H1 (cell line): ENCODE measurements around the gene AP2A1. TPM values are rescaled to one million over a fixed set of nuclear protein-coding genes. Genes with fewer than 3 reads are reported as not detected.

ENCODE experiments used
- ATF2 ChIP-seq: IDR thresholded peaks from 2 replicates; pipeline ENCODE4 v1.6.1; 2012; ENCODE audit warnings: low read length, inconsistent platforms
- BACH1 ChIP-seq: IDR thresholded peaks from 2 replicates; pipeline ENCODE4 v1.6.1; 2012; ENCODE audit warnings: low read length, improper control_type of control experiment
- CBX8 ChIP-seq: fragments of 300-800, 300-1000 bp; sonication (generic); IDR thresholded peaks from 2 replicates; pipeline ENCODE4 v1.7.1; 2016; ENCODE audit warnings: low read depth, low read length, borderline replicate concordance
- CHD1 ChIP-seq: IDR thresholded peaks from 2 replicates; pipeline ENCODE4 v1.6.1; 2012; ENCODE audit warnings: low read depth, low read length, improper control_type of control experiment
- EZH2 ChIP-seq: fragments of 200-600 bp; sonication (generic); IDR thresholded peaks from 2 replicates; pipeline ENCODE4 v1.7.1; 2012; ENCODE audit warnings: low read depth, mild to moderate bottlenecking, moderate library complexity, low read length, inconsistent platforms; ENCODE audit not compliant: severe bottlenecking
- GTF2F1 ChIP-seq: IDR thresholded peaks from 2 replicates; pipeline ENCODE4 v1.6.1; 2012; ENCODE audit warnings: low read depth, low read length, improper control_type of control experiment, borderline replicate concordance
- HDAC2 ChIP-seq, 2 experiments: fragments of 300-600 bp in 1 of 2; sonication (generic) in 1 of 2; IDR thresholded peaks; 2 replicates each; pipeline ENCODE4 v1.6.1; 2011 to 2012; ENCODE audit warnings: low read depth in 2 of 2, low read length in 2 of 2, mild to moderate bottlenecking in 2 of 2, moderate library complexity in 2 of 2, borderline replicate concordance in 1 of 2, inconsistent platforms in 1 of 2
- JUND ChIP-seq: IDR thresholded peaks from 2 replicates; pipeline ENCODE4 v1.6.1; 2011; ENCODE audit warnings: mild to moderate bottlenecking, improper control_type of control experiment, low read length
- KDM4A ChIP-seq: IDR thresholded peaks from one replicate; pipeline ENCODE4 v1.7.1; 2012; ENCODE audit warnings: low read depth, mild to moderate bottlenecking, moderate library complexity, low read length, inconsistent platforms; ENCODE audit not compliant: severe bottlenecking
- KDM5A ChIP-seq: fragments of 200-600 bp; IDR thresholded peaks from 2 replicates; pipeline ENCODE4 v1.7.1; 2012; ENCODE audit warnings: mild to moderate bottlenecking, low read length, inconsistent platforms, mixed read lengths
- NANOG ChIP-seq: IDR thresholded peaks from 2 replicates; pipeline ENCODE4 v1.6.1; 2011; ENCODE audit warnings: low read length, low read depth, mild to moderate bottlenecking, inconsistent platforms; ENCODE audit not compliant: insufficient read depth, poor library complexity, severe bottlenecking
- PHF8 ChIP-seq: fragments of 200-600 bp; sonication (generic); conservative IDR thresholded peaks from 2 replicates; pipeline ENCODE4 v1.7.1; 2012; ENCODE audit warnings: low read depth, mild to moderate bottlenecking, inconsistent platforms, low read length, moderate library complexity
- POU5F1 ChIP-seq: IDR thresholded peaks from 2 replicates; pipeline ENCODE4 v1.6.1; 2011; ENCODE audit warnings: low read depth, mild to moderate bottlenecking, low read length, moderate library complexity
- RAD21 ChIP-seq, 2 experiments: IDR thresholded peaks in 1 of 2; conservative IDR thresholded peaks in 1 of 2; 2 replicates each; pipeline ENCODE4 v1.6.1; 2011; ENCODE audit warnings: low read depth in 2 of 2, low read length in 2 of 2, improper control_type of control experiment in 1 of 2, inconsistent platforms in 1 of 2, mild to moderate bottlenecking in 1 of 2, moderate library complexity in 1 of 2
- RFX5 ChIP-seq: IDR thresholded peaks from 2 replicates; pipeline ENCODE4 v1.6.1; 2011; ENCODE audit warnings: low read depth, low read length, improper control_type of control experiment, borderline replicate concordance
- RXRA ChIP-seq: IDR thresholded peaks from 2 replicates; pipeline ENCODE4 v1.6.1; 2011; ENCODE audit warnings: low read depth, mild to moderate bottlenecking, low read length, moderate library complexity; ENCODE audit not compliant: insufficient read depth
- SIN3A ChIP-seq, 2 experiments: IDR thresholded peaks in 1 of 2; conservative IDR thresholded peaks in 1 of 2; 2 replicates each; pipeline ENCODE4 v1.6.1; 2011 to 2012; ENCODE audit warnings: low read length in 2 of 2, improper control_type of control experiment in 1 of 2, low read depth in 1 of 2, mild to moderate bottlenecking in 1 of 2
- SIX5 ChIP-seq: IDR thresholded peaks from 2 replicates; pipeline ENCODE4 v1.6.1; 2011; ENCODE audit warnings: mild to moderate bottlenecking, low read depth, low read length
- SP1 ChIP-seq: IDR thresholded peaks from 2 replicates; pipeline ENCODE4 v1.6.1; 2011; ENCODE audit warnings: low read depth, low read length
- SP2 ChIP-seq: IDR thresholded peaks from 2 replicates; pipeline ENCODE4 v1.6.1; 2012; ENCODE audit warnings: mild to moderate bottlenecking, low read length, inconsistent platforms
- SP4 ChIP-seq: IDR thresholded peaks from 2 replicates; pipeline ENCODE4 v1.6.1; 2012; ENCODE audit warnings: low read length, inconsistent platforms
- TBP ChIP-seq: IDR thresholded peaks from 2 replicates; pipeline ENCODE4 v1.6.1; 2011; ENCODE audit warnings: low read depth, low read length, improper control_type of control experiment
- polyA plus RNA-seq, 7 experiments: library from polyadenylated mRNA; depleted of rRNA in 3 of 7; stranded (reverse) in 5 of 7; unstranded in 2 of 7; fragments of >200 nt in 5 of 7; fragments of 200-250 nt in 2 of 7; gene quantifications; 1 replicate in 5 of 7; 2 replicates in 1 of 7; 4 replicates in 1 of 7; pipeline versions ENCODE4 v1.2.1 to v1.2.3, GENCODE V29; 2011 to 2013; ENCODE audit warnings: missing spikeins in 2 of 7, mixed read lengths in 2 of 7
- total RNA-seq: library from RNA; stranded (reverse); fragmentation: NEBNext Ultra II Directional; extraction: Animal tissue kit (Norgen Biotek cat#: 25700); gene quantifications from 2 replicates; pipeline ENCODE4 v1.2.1, GENCODE V29; 2021

The AP2A1 gene
- total and polyA plus RNA-seq, 2 of the 8 experiments (the other 6 are each of a cell fraction or from before 2014, with no cell fraction given) = 105 to 106 TPM

- TF ChIP-seq RAD21 (IDR thresholded peaks at IDR 0.05 in 1 of 2, conservative IDR thresholded peaks at IDR 0.05 in 1 of 2; ENCODE audit: low read depth in 2 of 2, low read length in 2 of 2) (0 out of 4 replicates have a peak, but pooled peaks of 1 of the 2 experiments have one; percentile 5), KDM4A (no peak), CHD1 (no peak), HDAC2 (IDR thresholded peaks at IDR 0.05; ENCODE audit: borderline replicate concordance in 1 of 2, low read depth in 2 of 2, low read length in 2 of 2) (no peak), JUND (no peak), EZH2 (no peak), POU5F1 (no peak), SIN3A (conservative IDR thresholded peaks at IDR 0.05 in 1 of 2, IDR thresholded peaks at IDR 0.05 in 1 of 2; ENCODE audit: low read depth in 1 of 2, low read length in 2 of 2) (no peak), SIX5 (no peak), CBX8 (no peak), ATF2 (no peak), PHF8 (no peak), RFX5 (no peak), RXRA (no peak), BACH1 (no peak), SP2 (peak; percentile 65), KDM5A (no peak), NANOG (no peak), SP1 (peak; percentile 92), GTF2F1 (no peak), SP4 (no peak), TBP (no peak)
These were observed 35.3 kb downstream of the AP2A1 start (continued) for GRCh38 chr19:49801966-49802661.
